HG02798 (cell line): ENCODE measurements around the gene JAK1.
"Not testable (repeated sequence)": the region's sequence is repeated elsewhere in the genome, so short reads cannot be mapped to it uniquely, and the experiment has no call there.

Source experiments
- ATAC-seq: cut with Tn5 transposase; IDR thresholded peaks from one replicate; pipeline ENCODE4 v1.9.1; 2021; ENCODE audit warnings: mild to moderate bottlenecking; ENCODE audit not compliant: unreplicated experiment, poor library complexity

The JAK1 gene

GRCh38 chr1:64844609-64845008 lies 121.7 kb downstream of the JAK1 start:
- ATAC-seq, result no peak

GRCh38 chr1:64844175-64844574 lies 122.2 kb downstream of the JAK1 start:
- no peak for ATAC-seq

- ATAC-seq, result no peak
These were observed 122.7 kb downstream of the JAK1 start for GRCh38 chr1:64843675-64844074.

- no peak for ATAC-seq
These were observed 124.1 kb downstream of the JAK1 start for GRCh38 chr1:64842224-64842623.

- no peak for ATAC-seq
These were observed 124.9 kb downstream of the JAK1 start for GRCh38 chr1:64841330-64842065.

GRCh38 chr1:64839732-64840405 lies 126.5 kb downstream of the JAK1 start:
- ATAC-seq, result no peak

- ATAC-seq, result no peak
These were observed 127.1 kb downstream of the JAK1 start for GRCh38 chr1:64839261-64839660.

GRCh38 chr1:64838486-64838885 lies 127.9 kb downstream of the JAK1 start:
- no peak for ATAC-seq

GRCh38 chr1:64836802-64837201 lies 129.5 kb downstream of the JAK1 start:
- ATAC-seq, result no peak

- no peak for ATAC-seq
These were observed 131.6 kb downstream of the JAK1 start for GRCh38 chr1:64834734-64835133.

GRCh38 chr1:64830030-64830651 lies 136.2 kb downstream of the JAK1 start:
- ATAC-seq, result no peak

- no peak for ATAC-seq
These were observed 136.8 kb downstream of the JAK1 start for GRCh38 chr1:64829411-64830029.

GRCh38 chr1:64828829-64829228 lies 137.5 kb downstream of the JAK1 start:
- no peak for ATAC-seq

GRCh38 chr1:64826991-64827390 lies 139.4 kb downstream of the JAK1 start:
- ATAC-seq, result peak; percentile 96

- ATAC-seq, result peak; percentile 45
These were observed 142.5 kb downstream of the JAK1 start for GRCh38 chr1:64823691-64824476.

GRCh38 chr1:64822621-64823020 lies 143.7 kb downstream of the JAK1 start:
- no peak for ATAC-seq

- not testable (repeated sequence) for ATAC-seq
These were observed 145.8 kb downstream of the JAK1 start for GRCh38 chr1:64820572-64820971.

- ATAC-seq, result not testable (repeated sequence)
These were observed 149.0 kb downstream of the JAK1 start for GRCh38 chr1:64817364-64817763.

GRCh38 chr1:64814427-64814826 lies 151.9 kb downstream of the JAK1 start:
- no peak for ATAC-seq

- ATAC-seq, result no peak
These were observed 155.2 kb downstream of the JAK1 start for GRCh38 chr1:64811131-64811530.
